ENCODE results near the gene CDYL.

- TF ChIP-seq EP300 (IDR thresholded peaks at IDR 0.05; ENCODE audit: borderline replicate concordance): no peak
- no peak for TF ChIP-seq CEBPB (IDR thresholded peaks at IDR 0.05)
- no peak for TF ChIP-seq REST (IDR thresholded peaks at IDR 0.05; ENCODE audit: low read depth)
- no peak for TF ChIP-seq FOXM1 (IDR thresholded peaks at IDR 0.05; ENCODE audit: borderline replicate concordance, low read depth)
Observed at GRCh38 chr6:4851035-4851434, 74.8 kb downstream of the CDYL start.

Measured in Ishikawa (cell line).